GM12878 (cell line): ENCODE results near the gene SMARCD2. TPM values are rescaled to one million over a fixed set of nuclear protein-coding genes. Genes with fewer than 3 reads are reported as not detected.
A peak's percentile ranks its signal among the peaks of the same experiment; 100 is the strongest.

Experiments used
- BHLHE40 ChIP-seq, 2 experiments: fragments of 450-650 bp in 1 of 2; IDR thresholded peaks; 2 replicates each; pipeline ENCODE4 v1.6.1; 2011 to 2017; ENCODE audit warnings: low read depth in 2 of 2, borderline replicate concordance in 1 of 2, improper control_type of control experiment in 1 of 2, low read length in 1 of 2, mild to moderate bottlenecking in 1 of 2
- EED ChIP-seq: sonication (generic); IDR thresholded peaks from 2 replicates; pipeline ENCODE4 v1.6.1; 2016; ENCODE audit warnings: antibody characterized with exemption, low read depth
- GATAD2B ChIP-seq: fragments of 450-650 bp; conservative IDR thresholded peaks from 2 replicates; pipeline ENCODE4 v1.6.1; 2017; ENCODE audit warnings: low read depth, mild to moderate bottlenecking, moderate library complexity
- HCFC1 ChIP-seq: fragments of 150-350 bp; IDR thresholded peaks from 2 replicates; pipeline ENCODE4 v1.6.1; 2014; ENCODE audit warnings: low read length
- IKZF2 ChIP-seq, 2 experiments: fragments of 450-650 bp; IDR thresholded peaks; 2 replicates each; pipeline ENCODE4 v1.6.1; 2017; ENCODE audit warnings: mild to moderate bottlenecking in 2 of 2, moderate library complexity in 2 of 2
- MYC ChIP-seq: IDR thresholded peaks from 2 replicates; pipeline ENCODE4 v1.6.1; 2011; ENCODE audit warnings: mild to moderate bottlenecking, low read length, moderate library complexity, inconsistent platforms; ENCODE audit not compliant: insufficient read depth, insufficient replicate concordance, insufficient read length, severe bottlenecking
- NFIC ChIP-seq: IDR thresholded peaks from 2 replicates; pipeline ENCODE4 v1.6.1; 2012; ENCODE audit warnings: low read depth, mild to moderate bottlenecking, inconsistent platforms, low read length, moderate library complexity
- NFYA ChIP-seq: IDR thresholded peaks from 2 replicates; pipeline ENCODE4 v1.6.1; 2011; ENCODE audit warnings: low read depth, mild to moderate bottlenecking, low read length, improper control_type of control experiment, borderline replicate concordance
- NR2C2 ChIP-seq: IDR thresholded peaks from 2 replicates; pipeline ENCODE4 v1.6.1; 2011; ENCODE audit warnings: borderline replicate concordance, low read depth; ENCODE audit not compliant: control insufficient read depth, insufficient read length
- NRF1 ChIP-seq: conservative IDR thresholded peaks from 2 replicates; pipeline ENCODE4 v1.6.1; 2011; ENCODE audit warnings: mild to moderate bottlenecking, low read depth, low read length, improper control_type of control experiment
- POLR2A ChIP-seq: IDR thresholded peaks from 2 replicates; pipeline ENCODE4 v1.6.1; 2011; ENCODE audit warnings: low read depth, mild to moderate bottlenecking, low read length
- POLR2AphosphoS5 ChIP-seq: IDR thresholded peaks from 2 replicates; pipeline ENCODE4 v1.6.1; 2011; ENCODE audit warnings: mild to moderate bottlenecking, low read length, inconsistent platforms
- POU2F2 ChIP-seq: IDR thresholded peaks from 3 replicates; pipeline ENCODE4 v1.6.1; 2011; ENCODE audit warnings: low read depth, mild to moderate bottlenecking, low read length, borderline replicate concordance
- RB1 ChIP-seq: fragments of 450-650 bp; formaldehyde crosslinking; IDR thresholded peaks from 2 replicates; pipeline ENCODE4 v1.6.1; 2017; ENCODE audit warnings: mild to moderate bottlenecking, borderline replicate concordance
- RBBP5 ChIP-seq: fragments of 200-600 bp; sonication (generic); conservative IDR thresholded peaks from 2 replicates; pipeline ENCODE4 v1.6.1; 2016
- RCOR1 ChIP-seq: conservative IDR thresholded peaks from 2 replicates; pipeline ENCODE4 v1.6.1; 2012; ENCODE audit warnings: low read depth, low read length, improper control_type of control experiment
- RELA ChIP-seq: fragments of 450-650 bp; IDR thresholded peaks from 2 replicates; pipeline ENCODE4 v1.8.0; 2014; ENCODE audit warnings: borderline replicate concordance; ENCODE audit not compliant: partially characterized antibody
- RUNX3 ChIP-seq: IDR thresholded peaks from 2 replicates; pipeline ENCODE4 v1.6.1; 2012; ENCODE audit warnings: low read length, inconsistent platforms
- SIX5 ChIP-seq: IDR thresholded peaks from 2 replicates; pipeline ENCODE4 v1.6.1; 2011; ENCODE audit warnings: mild to moderate bottlenecking, low read depth, low read length, moderate library complexity; ENCODE audit not compliant: severe bottlenecking
- SREBF1 ChIP-seq: IDR thresholded peaks from 2 replicates; pipeline ENCODE4 v1.6.1; 2012; ENCODE audit warnings: mild to moderate bottlenecking, low read length
- SREBF2 ChIP-seq: IDR thresholded peaks from 2 replicates; pipeline ENCODE4 v1.6.1; 2012; ENCODE audit warnings: mild to moderate bottlenecking, low read length
- STAT1 ChIP-seq: fragments of 450-650 bp; conservative IDR thresholded peaks from 2 replicates; pipeline ENCODE4 v1.6.1; 2014; ENCODE audit warnings: antibody characterized with exemption, mild to moderate bottlenecking
- YBX1 ChIP-seq: fragments of 450-650 bp; IDR thresholded peaks from 2 replicates; pipeline ENCODE4 v1.6.1; 2016; ENCODE audit warnings: antibody characterized with exemption
- ZNF384 ChIP-seq: IDR thresholded peaks from 2 replicates; pipeline ENCODE4 v1.6.1; 2012; ENCODE audit warnings: low read depth, mild to moderate bottlenecking, low read length, improper control_type of control experiment, borderline replicate concordance
- ZZZ3 ChIP-seq: IDR thresholded peaks from 2 replicates; pipeline ENCODE4 v1.6.1; 2011; ENCODE audit warnings: low read depth; ENCODE audit not compliant: control insufficient read depth, insufficient read length
- polyA plus RNA-seq, 11 experiments: library from polyadenylated mRNA; depleted of rRNA in 4 of 11; unstranded in 6 of 11; stranded (reverse) in 5 of 11; fragments of >200 nt; fragmentation: Nextera tagmentation in 4 of 11; fragmentation: Illumina TruSeq in 1 of 11; extraction: Ambion mirVana in 4 of 11; extraction: Trizol in 1 of 11; gene quantifications; 1 replicate in 1 of 11; 2 replicates in 10 of 11; pipeline versions ENCODE4 v1.2.1 to v1.2.3, GENCODE V29; 2011 to 2016; ENCODE audit warnings: inconsistent platforms in 2 of 11, missing spikeins in 2 of 11, low read depth in 1 of 11
- total RNA-seq, 4 experiments: library from RNA; depleted of rRNA in 3 of 4; stranded (reverse); fragments of >200 nt in 3 of 4; fragmentation: Illumina TruSeq in 1 of 4; extraction: Trizol in 1 of 4; gene quantifications; 2 replicates each; pipeline versions ENCODE4 v1.2.1 to v1.2.3, GENCODE V29; 2013 to 2021
- TF ChIP-seq, protein P1 (sequence below): fragments of 450-650 bp; IDR thresholded peaks from 2 replicates; pipeline ENCODE4 v1.6.1; 2018; ENCODE audit warnings: borderline replicate concordance, mild to moderate bottlenecking; ENCODE audit not compliant: partially characterized antibody
- TF ChIP-seq, protein P2 (sequence below): fragments of 450-650 bp; IDR thresholded peaks from 2 replicates; pipeline ENCODE4 v1.6.1; 2018; ENCODE audit warnings: mild to moderate bottlenecking, low read depth, moderate library complexity; ENCODE audit not compliant: partially characterized antibody

The SMARCD2 gene
- total and polyA plus RNA-seq, 10 of the 15 experiments (the other 5 are each of a cell fraction or from before 2014, with no cell fraction given), result 2.4 to 111 (median 63.6) TPM

DNA sequence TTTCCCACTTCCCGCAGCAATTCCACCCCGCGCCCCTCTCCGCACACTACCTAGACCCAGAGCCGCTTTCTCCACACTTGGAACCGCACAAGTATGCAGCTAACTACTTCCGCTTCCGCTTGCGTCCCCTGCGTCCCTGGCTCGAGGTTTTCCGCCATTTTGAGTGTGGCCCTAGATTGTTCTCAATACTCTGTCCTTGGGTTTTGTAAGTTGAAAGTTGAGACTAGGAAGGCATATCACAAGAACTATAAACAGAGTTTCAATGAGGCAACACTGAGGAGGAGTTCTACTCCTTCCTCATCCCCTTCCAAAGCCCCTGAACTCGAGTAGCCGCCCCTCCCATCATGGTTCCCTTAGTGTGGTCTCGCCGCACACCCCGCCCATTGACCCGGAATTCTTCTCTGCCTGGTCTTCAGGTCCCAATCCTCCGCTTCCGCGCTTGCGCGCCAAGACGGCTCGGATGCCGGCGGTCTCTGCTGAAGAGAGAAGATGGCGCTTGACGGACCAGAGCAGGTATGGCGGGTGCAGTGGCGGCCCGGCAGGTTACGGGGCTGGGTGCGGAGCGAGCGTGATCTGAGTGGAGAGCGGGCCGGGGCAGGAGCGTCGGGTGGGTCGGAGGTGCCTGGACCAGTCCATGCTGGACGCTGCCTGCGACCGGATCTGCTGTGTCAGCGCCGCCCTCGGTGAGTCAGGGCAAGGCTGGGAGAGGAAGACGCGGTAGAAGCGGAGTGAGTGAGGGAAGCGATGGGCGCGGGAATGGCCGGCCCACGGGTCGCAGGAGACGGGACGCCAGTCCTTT, 15.3 kb downstream of the SMARCD2 start, which contains the start of the genes FTSJ3 and PSMC5 (continued):
- TF ChIP-seq GATAD2B (peak; percentile 64), RBBP5 (no peak), NRF1 (peak; percentile 48), POLR2AphosphoS5 (peak; percentile 95), SREBF2 (peak; percentile 57; the same call in 1 of the 2 replicates), RELA (peak; percentile 86), SIX5 (peak; percentile 83), STAT1 (peak; percentile 78; the same call in 1 of the 2 replicates), ZZZ3 (no peak), NFYA (no peak), RB1 (peak; percentile 57; the same call in 1 of the 2 replicates), IKZF2 (IDR thresholded peaks at IDR 0.05) (peak in 1 of 2 experiments; percentile 51), MYC (peak; percentile 15), NFIC (no peak), RUNX3 (peak; percentile 89), BHLHE40 (IDR thresholded peaks at IDR 0.05; ENCODE audit: borderline replicate concordance in 1 of 2, low read depth in 2 of 2, low read length in 1 of 2) (peak; percentile 27 to 29; a peak in 1 of 4 replicates), NR2C2 (peak; percentile 80), EED (no peak; the same call in none of the 2 replicates), RCOR1 (0 out of 2 replicates have a peak, but pooled peaks have one; percentile 60), POLR2A (peak; percentile 99), YBX1 (no peak), POU2F2 (peak; percentile 59; the same call in 2 of the 3 replicates), ZNF384 (no peak), SREBF1 (peak; percentile 37; the same call in 1 of the 2 replicates), HCFC1 (peak; percentile 93)
- TF ChIP-seq, protein P1, sequence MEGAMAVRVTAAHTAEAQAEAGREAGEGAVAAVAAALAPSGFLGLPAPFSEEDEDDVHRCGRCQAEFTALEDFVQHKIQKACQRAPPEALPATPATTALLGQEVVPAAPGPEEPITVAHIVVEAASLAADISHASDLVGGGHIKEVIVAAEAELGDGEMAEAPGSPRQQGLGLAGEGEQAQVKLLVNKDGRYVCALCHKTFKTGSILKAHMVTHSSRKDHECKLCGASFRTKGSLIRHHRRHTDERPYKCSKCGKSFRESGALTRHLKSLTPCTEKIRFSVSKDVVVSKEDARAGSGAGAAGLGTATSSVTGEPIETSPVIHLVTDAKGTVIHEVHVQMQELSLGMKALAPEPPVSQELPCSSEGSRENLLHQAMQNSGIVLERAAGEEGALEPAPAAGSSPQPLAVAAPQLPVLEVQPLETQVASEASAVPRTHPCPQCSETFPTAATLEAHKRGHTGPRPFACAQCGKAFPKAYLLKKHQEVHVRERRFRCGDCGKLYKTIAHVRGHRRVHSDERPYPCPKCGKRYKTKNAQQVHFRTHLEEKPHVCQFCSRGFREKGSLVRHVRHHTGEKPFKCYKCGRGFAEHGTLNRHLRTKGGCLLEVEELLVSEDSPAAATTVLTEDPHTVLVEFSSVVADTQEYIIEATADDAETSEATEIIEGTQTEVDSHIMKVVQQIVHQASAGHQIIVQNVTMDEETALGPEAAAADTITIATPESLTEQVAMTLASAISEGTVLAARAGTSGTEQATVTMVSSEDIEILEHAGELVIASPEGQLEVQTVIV, result peak; percentile 34
- TF ChIP-seq, protein P2, sequence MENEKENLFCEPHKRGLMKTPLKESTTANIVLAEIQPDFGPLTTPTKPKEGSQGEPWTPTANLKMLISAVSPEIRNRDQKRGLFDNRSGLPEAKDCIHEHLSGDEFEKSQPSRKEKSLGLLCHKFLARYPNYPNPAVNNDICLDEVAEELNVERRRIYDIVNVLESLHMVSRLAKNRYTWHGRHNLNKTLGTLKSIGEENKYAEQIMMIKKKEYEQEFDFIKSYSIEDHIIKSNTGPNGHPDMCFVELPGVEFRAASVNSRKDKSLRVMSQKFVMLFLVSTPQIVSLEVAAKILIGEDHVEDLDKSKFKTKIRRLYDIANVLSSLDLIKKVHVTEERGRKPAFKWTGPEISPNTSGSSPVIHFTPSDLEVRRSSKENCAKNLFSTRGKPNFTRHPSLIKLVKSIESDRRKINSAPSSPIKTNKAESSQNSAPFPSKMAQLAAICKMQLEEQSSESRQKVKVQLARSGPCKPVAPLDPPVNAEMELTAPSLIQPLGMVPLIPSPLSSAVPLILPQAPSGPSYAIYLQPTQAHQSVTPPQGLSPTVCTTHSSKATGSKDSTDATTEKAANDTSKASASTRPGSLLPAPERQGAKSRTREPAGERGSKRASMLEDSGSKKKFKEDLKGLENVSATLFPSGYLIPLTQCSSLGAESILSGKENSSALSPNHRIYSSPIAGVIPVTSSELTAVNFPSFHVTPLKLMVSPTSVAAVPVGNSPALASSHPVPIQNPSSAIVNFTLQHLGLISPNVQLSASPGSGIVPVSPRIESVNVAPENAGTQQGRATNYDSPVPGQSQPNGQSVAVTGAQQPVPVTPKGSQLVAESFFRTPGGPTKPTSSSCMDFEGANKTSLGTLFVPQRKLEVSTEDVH, result peak; percentile 92
